IMR-90 (cell line): Measurements from ENCODE around the gene KRTAP20-2. TPM values are rescaled to one million over a fixed set of nuclear protein-coding genes. Genes with fewer than 3 reads are reported as not detected.
A peak's percentile ranks its signal among the peaks of the same experiment; 100 is the strongest.

Source experiments
- ATAC-seq: fragments of 200-7000 bp; cut with Tn5 transposase; 2 replicates; pipeline ENCODE4 v1.9.1; 2020; ENCODE audit warnings: low read depth, mild to moderate bottlenecking, moderate library complexity
- BruUV-seq: library from RNA; stranded (reverse); fragments of 400-500 nt; replicated peaks from 2 replicates; lab custom pipeline; 2021; lab: Mats Ljungman, UMichigan
- CTCF ChIA-PET: fragments of 300-600 bp; formaldehyde crosslinking; extraction: SDS; loops from one replicate; lab custom pipeline; 2021; ENCODE audit warnings: antibody characterized with exemption; lab: Yijun Ruan, JAX
- POLR2A ChIA-PET: fragments of 300-600 bp; sonication (Branson Sonifier 250); formaldehyde crosslinking; loops from one replicate; lab custom pipeline; 2022; ENCODE audit warnings: antibody characterized with exemption; ENCODE audit not compliant: unreplicated experiment; lab: Charles Lee
- DNase-seq: peaks from one replicate; pipeline ENCODE4 v3.0.0; 2013
- H2AFZ ChIP-seq: replicated peaks from 2 replicates; pipeline ENCODE3; 2013; ENCODE audit warnings: low read length, mild to moderate bottlenecking; ENCODE audit not compliant: poor library complexity
- H2AK5ac ChIP-seq: 2 replicates; pipeline ENCODE4 v1.6.1; 2013; ENCODE audit warnings: low read depth, low read length, inconsistent platforms
- H2AK9ac ChIP-seq: replicated peaks from 2 replicates; pipeline ENCODE3; 2013; ENCODE audit warnings: mild to moderate bottlenecking, low read depth, low read length, moderate library complexity; ENCODE audit not compliant: poor library complexity
- H2BK120ac ChIP-seq: 2 replicates; pipeline ENCODE4 v1.6.1; 2013; ENCODE audit warnings: low read depth, low read length, inconsistent platforms
- H2BK15ac ChIP-seq: 3 replicates; pipeline ENCODE4 v1.6.1; 2013; ENCODE audit warnings: low read depth, low read length, inconsistent platforms
- H2BK20ac ChIP-seq: 2 replicates; pipeline ENCODE4 v1.6.1; 2013; ENCODE audit warnings: low read depth, mild to moderate bottlenecking, inconsistent platforms, low read length, moderate library complexity
- H2BK5ac ChIP-seq: 2 replicates; pipeline ENCODE4 v1.6.1; 2013; ENCODE audit warnings: mild to moderate bottlenecking, low read depth, low read length, inconsistent platforms; ENCODE audit not compliant: poor library complexity, severe bottlenecking
- H3K14ac ChIP-seq: replicated peaks from 2 replicates; pipeline ENCODE4 v1.6.1; 2013; ENCODE audit warnings: low read depth, low read length, inconsistent platforms
- H3K18ac ChIP-seq: 2 replicates; pipeline ENCODE4 v1.6.1; 2013; ENCODE audit warnings: low read depth, low read length, control low read depth
- H3K23ac ChIP-seq: 2 replicates; pipeline ENCODE4 v1.6.1; 2013; ENCODE audit warnings: low read depth, low read length, inconsistent platforms
- H3K27ac ChIP-seq: 2 replicates; pipeline ENCODE4 v1.5.1; 2013; ENCODE audit warnings: mild to moderate bottlenecking, control low read depth, low read length; ENCODE audit not compliant: insufficient read depth
- H3K27me3 ChIP-seq: 2 replicates; pipeline ENCODE4 v1.6.1; 2013; ENCODE audit warnings: low read length; ENCODE audit not compliant: control insufficient read depth, insufficient read depth
- H3K36me3 ChIP-seq: 2 replicates; pipeline ENCODE4 v1.6.1; 2013; ENCODE audit warnings: low read length, mixed read lengths; ENCODE audit not compliant: control insufficient read depth, insufficient read depth
- H3K4ac ChIP-seq: 2 replicates; pipeline ENCODE4 v1.6.1; 2013; ENCODE audit warnings: low read depth, low read length, inconsistent platforms
- H3K4me1 ChIP-seq: 2 replicates; pipeline ENCODE4 v1.6.1; 2013; ENCODE audit warnings: low read length, mixed read lengths; ENCODE audit not compliant: control insufficient read depth, insufficient read depth
- H3K4me2 ChIP-seq: 2 replicates; pipeline ENCODE4 v1.6.1; 2013; ENCODE audit warnings: low read depth, mild to moderate bottlenecking, control low read depth, low read length, moderate library complexity
- H3K4me3 ChIP-seq: 2 replicates; pipeline ENCODE4 v1.5.1; 2013; ENCODE audit warnings: low read depth, mild to moderate bottlenecking, control low read depth, low read length, moderate library complexity; ENCODE audit not compliant: insufficient read depth
- H3K56ac ChIP-seq: 2 replicates; pipeline ENCODE4 v1.6.1; 2013; ENCODE audit warnings: low read length, inconsistent platforms; ENCODE audit not compliant: insufficient read depth; ENCODE audit errors: extremely low read depth
- H3K79me1 ChIP-seq, 2 experiments: 2 replicates each; pipeline ENCODE4 v1.6.1; 2013; ENCODE audit warnings: low read length in 2 of 2, inconsistent platforms in 1 of 2, low read depth in 1 of 2
- H3K9ac ChIP-seq: 2 replicates; pipeline ENCODE4 v1.6.1; 2013; ENCODE audit warnings: low read depth, low read length, control low read depth
- H3K9me1 ChIP-seq: 2 replicates; pipeline ENCODE4 v1.6.1; 2013; ENCODE audit warnings: low read length, inconsistent platforms; ENCODE audit not compliant: insufficient read depth
- H3K9me3 ChIP-seq: 2 replicates; pipeline ENCODE4 v1.6.1; 2013; ENCODE audit warnings: low read length; ENCODE audit not compliant: control insufficient read depth, insufficient read depth
- H4K20me1 ChIP-seq: 2 replicates; pipeline ENCODE4 v1.6.1; 2013; ENCODE audit warnings: low read length, inconsistent platforms; ENCODE audit not compliant: insufficient read depth
- H4K5ac ChIP-seq: 2 replicates; pipeline ENCODE4 v1.6.1; 2013; ENCODE audit warnings: mild to moderate bottlenecking, low read depth, low read length, control low read depth
- H4K8ac ChIP-seq, 2 experiments: 2 replicates each; pipeline ENCODE4 v1.6.1; 2013; ENCODE audit warnings: low read depth in 2 of 2, low read length in 2 of 2, control low read depth in 1 of 2, inconsistent platforms in 1 of 2
- H4K91ac ChIP-seq: 2 replicates; pipeline ENCODE4 v1.6.1; 2013; ENCODE audit warnings: low read depth, low read length, inconsistent platforms; ENCODE audit not compliant: insufficient read depth
- CEBPB ChIP-seq: IDR thresholded peaks from 2 replicates; pipeline ENCODE4 v1.6.1; 2012; ENCODE audit warnings: low read depth, low read length, improper control_type of control experiment
- FOS ChIP-seq: fragments of 150-350 bp; IDR thresholded peaks from 2 replicates; pipeline ENCODE4 v1.6.1; 2016; ENCODE audit warnings: low read depth, low read length
- POLR2A ChIP-seq: IDR thresholded peaks from 2 replicates; pipeline ENCODE4 v1.6.1; 2012; ENCODE audit warnings: mild to moderate bottlenecking, low read depth, low read length
- WGBS, 2 experiments: methylation state at CpG; one replicate each; pipeline versions ENCODE4 v1.1.5 to v1.1.7; 2013; ENCODE audit warnings: missing lambda C conversion rate in 2 of 2; ENCODE audit not compliant: insufficient read length in 1 of 2; ENCODE audit errors: extremely low coverage in 2 of 2; 5-methylcytosine and 5-hydroxymethylcytosine counted together
- dilution Hi-C: fragments of 300-500 bp; cut with HindIII; formaldehyde crosslinking; loops from one replicate; pipeline ENCODE4 v1.14.3; 2018; ENCODE audit warnings: low sequenced_read_pairs; ENCODE audit not compliant: unreplicated experiment
- in situ Hi-C: fragments of 300-500 bp; cut with MboI; formaldehyde crosslinking; loops from 3 replicates; pipeline ENCODE4 v1.14.3; 2019; ENCODE audit warnings: low sequenced_read_pairs, inconsistent platforms, mixed read lengths
- intact Hi-C: fragments of 100-400 bp; cut with micrococcal nuclease; formaldehyde crosslinking; loops from 2 replicates; pipeline ENCODE4 v1.10.0; 2022
- polyA plus RNA-seq, 3 experiments: library from polyadenylated mRNA; depleted of rRNA; stranded (reverse); fragments of >200 nt; gene quantifications; 2 replicates each; pipeline ENCODE4 v1.2.3, GENCODE V29; 2012; ENCODE audit warnings: low replicate concordance in 1 of 3
- total RNA-seq: library from RNA; depleted of rRNA; stranded (reverse); fragments of >200 nt; gene quantifications from 2 replicates; pipeline ENCODE4 v1.2.3, GENCODE V29; 2012
- TF ChIP-seq, protein P1 (sequence below): fragments of 150-350 bp; IDR thresholded peaks from 2 replicates; pipeline ENCODE4 v1.6.1; 2017; ENCODE audit warnings: mild to moderate bottlenecking, antibody characterized with exemption, low read length, low read depth

KRTAP20-2 gene
- total and polyA plus RNA-seq, 2 of the 4 experiments (the other 2 are of a cell fraction) = not detected

DNA sequence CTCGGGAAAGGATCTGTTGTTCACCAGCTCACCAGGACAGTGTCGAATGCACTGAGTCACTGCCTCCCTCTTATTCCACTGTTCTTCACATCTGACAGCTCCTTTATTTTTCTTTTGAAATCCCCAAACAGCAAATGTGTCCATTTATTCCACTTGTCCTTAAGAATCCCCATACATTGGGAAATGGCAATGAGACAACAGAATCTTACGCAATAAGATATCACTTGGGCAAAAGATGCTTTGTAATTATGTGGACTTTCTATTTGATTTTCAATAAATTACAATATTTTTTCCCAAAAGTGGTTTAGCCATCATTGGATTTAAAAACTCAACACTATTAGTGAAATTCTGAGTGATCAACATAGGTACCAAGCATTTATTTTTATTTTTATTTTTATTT, 3.7 kb downstream of the KRTAP20-2 start:
- no peak overlapping the region for H3K4me2 ChIP-seq
- H3K18ac ChIP-seq = no peak overlapping the region
- no peaks in the 10 kb centered on the region for H3K4me1 ChIP-seq
- H3K4me3 ChIP-seq = no peak overlapping the region
- H4K8ac ChIP-seq = no peak overlapping the region
- H3K14ac ChIP-seq = no peak overlapping the region
- no peak overlapping the region for H3K27ac ChIP-seq
- no peak overlapping the region for H4K5ac ChIP-seq
- no peak overlapping the region for H2BK15ac ChIP-seq
- in situ Hi-C loops (no loop called here), dilution Hi-C loops (no loop called here), intact Hi-C loops (no loop called here)
- no peak overlapping the region for H3K4ac ChIP-seq
- H3K23ac ChIP-seq = no peak overlapping the region
- CTCF ChIA-PET = no interaction called here
- no peak overlapping the region for H2BK120ac ChIP-seq
- no peak overlapping the region for H2BK5ac ChIP-seq
- H3K9me3 ChIP-seq = peaks cover 9% of the 10 kb centered on the region
- no peak overlapping the region for H3K9ac ChIP-seq
- no peak overlapping the region for H4K91ac ChIP-seq
- no peak overlapping the region for H2BK20ac ChIP-seq
- TF ChIP-seq, protein P1, sequence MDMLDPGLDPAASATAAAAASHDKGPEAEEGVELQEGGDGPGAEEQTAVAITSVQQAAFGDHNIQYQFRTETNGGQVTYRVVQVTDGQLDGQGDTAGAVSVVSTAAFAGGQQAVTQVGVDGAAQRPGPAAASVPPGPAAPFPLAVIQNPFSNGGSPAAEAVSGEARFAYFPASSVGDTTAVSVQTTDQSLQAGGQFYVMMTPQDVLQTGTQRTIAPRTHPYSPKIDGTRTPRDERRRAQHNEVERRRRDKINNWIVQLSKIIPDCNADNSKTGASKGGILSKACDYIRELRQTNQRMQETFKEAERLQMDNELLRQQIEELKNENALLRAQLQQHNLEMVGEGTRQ = no peak
- TF ChIP-seq FOS (no peak), CEBPB (peak; percentile 71), POLR2A (no peak)
- no peak overlapping the region for H2AFZ ChIP-seq
- no peaks in the 10 kb centered on the region for H3K36me3 ChIP-seq
- no peak overlapping the region for H2AK5ac ChIP-seq
- no peak overlapping the region for H3K56ac ChIP-seq
- ATAC-seq (no peak), DNase-seq (no peak)
- POLR2A ChIA-PET = no interaction called here
- no peak overlapping the region for H2AK9ac ChIP-seq
- H3K27me3 ChIP-seq = no peaks in the 10 kb centered on the region
- H3K79me1 ChIP-seq = no peaks in the 10 kb centered on the region
- H3K9me1 ChIP-seq = no peaks in the 10 kb centered on the region
- WGBS, 2 experiments = no CpG with 5 or more reads among the region's 3 CpGs
- H4K20me1 ChIP-seq = no peaks in the 10 kb centered on the region
- BruUV-seq = no TSS peak
